ENCODE measurements around the gene PARD3.

DNA sequence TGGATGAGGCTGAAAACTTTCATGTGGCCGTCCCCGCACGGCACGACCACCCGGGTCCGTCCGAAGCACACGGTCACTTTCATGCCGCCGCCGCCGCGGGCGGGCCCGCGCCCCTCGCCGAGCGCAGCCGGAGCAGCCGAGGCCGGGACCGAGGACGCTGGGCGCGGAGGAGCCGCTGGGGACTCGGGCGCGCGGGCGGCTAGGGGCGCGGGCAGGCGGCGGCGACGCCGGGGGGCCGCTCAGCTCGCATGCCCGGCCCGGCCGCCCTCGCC is 247 bp downstream of the PARD3 start:
- TF ChIP-seq, protein P1, sequence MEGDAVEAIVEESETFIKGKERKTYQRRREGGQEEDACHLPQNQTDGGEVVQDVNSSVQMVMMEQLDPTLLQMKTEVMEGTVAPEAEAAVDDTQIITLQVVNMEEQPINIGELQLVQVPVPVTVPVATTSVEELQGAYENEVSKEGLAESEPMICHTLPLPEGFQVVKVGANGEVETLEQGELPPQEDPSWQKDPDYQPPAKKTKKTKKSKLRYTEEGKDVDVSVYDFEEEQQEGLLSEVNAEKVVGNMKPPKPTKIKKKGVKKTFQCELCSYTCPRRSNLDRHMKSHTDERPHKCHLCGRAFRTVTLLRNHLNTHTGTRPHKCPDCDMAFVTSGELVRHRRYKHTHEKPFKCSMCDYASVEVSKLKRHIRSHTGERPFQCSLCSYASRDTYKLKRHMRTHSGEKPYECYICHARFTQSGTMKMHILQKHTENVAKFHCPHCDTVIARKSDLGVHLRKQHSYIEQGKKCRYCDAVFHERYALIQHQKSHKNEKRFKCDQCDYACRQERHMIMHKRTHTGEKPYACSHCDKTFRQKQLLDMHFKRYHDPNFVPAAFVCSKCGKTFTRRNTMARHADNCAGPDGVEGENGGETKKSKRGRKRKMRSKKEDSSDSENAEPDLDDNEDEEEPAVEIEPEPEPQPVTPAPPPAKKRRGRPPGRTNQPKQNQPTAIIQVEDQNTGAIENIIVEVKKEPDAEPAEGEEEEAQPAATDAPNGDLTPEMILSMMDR (IDR thresholded peaks at IDR 0.05), result no peak
- no peak for TF ChIP-seq EP300 (IDR thresholded peaks at IDR 0.05)
- TF ChIP-seq POLR2A (IDR thresholded peaks at IDR 0.05; ENCODE audit: low read depth), result no peak
- TF ChIP-seq POLR2AphosphoS5 (IDR thresholded peaks at IDR 0.05), result no peak
